Left renal pelvis (tissue), 4 donors: ENCODE data around the gene MRPS35. TPM values are rescaled to one million over a fixed set of nuclear protein-coding genes. Genes with fewer than 3 reads are reported as not detected.
A peak's percentile ranks its signal among the peaks of the same experiment; 100 is the strongest.
"Not testable (repeated sequence)": the region's sequence is repeated elsewhere in the genome, so short reads cannot be mapped to it uniquely, and the experiment has no call there.

Experiments
- DNase-seq, 4 donors: peaks; one replicate each; pipeline ENCODE4 v3.0.0-alpha.2; 2013; ENCODE audit warnings: low read depth in 4 of 4, low spot score in 3 of 4
- polyA plus RNA-seq, 4 donors: library from polyadenylated mRNA; unstranded; fragments of 120-200 nt; gene quantifications; one replicate each; pipeline ENCODE4 v1.2.1, GENCODE V29; 2013; ENCODE audit not compliant: insufficient read length in 4 of 4

MRPS35 gene
- polyA plus RNA-seq, 4 donors, result 43.4 to 92.2 (median 77.7) TPM

GRCh38 chr12:27707216-27707615, 3.4 kb upstream of the MRPS35 start:
- no peak for DNase-seq

- no peak for DNase-seq
Observed at GRCh38 chr12:27709212-27709931, 1.3 kb upstream of the MRPS35 start.

- peak in 2 of 4 donors; percentile 21 to 32 for DNase-seq
Observed at GRCh38 chr12:27709932-27710591, 570 bp upstream of the MRPS35 start.

- no peak for DNase-seq
Observed at GRCh38 chr12:27711317-27711682, 668 bp downstream of the MRPS35 start.

GRCh38 chr12:27711967-27712366, 1.3 kb downstream of the MRPS35 start:
- no peak for DNase-seq

GRCh38 chr12:27723212-27723611, 12.6 kb downstream of the MRPS35 start:
- no peak for DNase-seq

GRCh38 chr12:27730097-27730588, 19.5 kb downstream of the MRPS35 start:
- DNase-seq, result no peak

- no peak for DNase-seq
Observed at GRCh38 chr12:27732281-27732680, 21.6 kb downstream of the MRPS35 start.

- no peak for DNase-seq
Observed at GRCh38 chr12:27733052-27733656, 22.5 kb downstream of the MRPS35 start.

- DNase-seq, result no peak
Observed at GRCh38 chr12:27733791-27734190, 23.2 kb downstream of the MRPS35 start.

- DNase-seq, result not testable (repeated sequence)
Observed at GRCh38 chr12:27734321-27734720, 23.7 kb downstream of the MRPS35 start.

- DNase-seq, result no peak
Observed at GRCh38 chr12:27743601-27744000, 33.0 kb downstream of the MRPS35 start.

GRCh38 chr12:27745734-27746133, 35.1 kb downstream of the MRPS35 start:
- not testable (repeated sequence) for DNase-seq

GRCh38 chr12:27747111-27747820, 36.6 kb downstream of the MRPS35 start:
- DNase-seq, result no peak

GRCh38 chr12:27751386-27752047, 40.9 kb downstream of the MRPS35 start:
- DNase-seq, result no peak

GRCh38 chr12:27754795-27755194, 44.2 kb downstream of the MRPS35 start:
- DNase-seq, result no peak

GRCh38 chr12:27756670-27757195, 46.1 kb downstream of the MRPS35 start:
- no peak for DNase-seq

GRCh38 chr12:27762757-27763156, 52.1 kb downstream of the MRPS35 start:
- no peak for DNase-seq

GRCh38 chr12:27766587-27766986, 56.0 kb downstream of the MRPS35 start:
- no peak for DNase-seq

- no peak for DNase-seq
Observed at GRCh38 chr12:27769142-27769673, 58.6 kb downstream of the MRPS35 start.
